Right atrium auricular region (tissue), 2 donors: Measurements from ENCODE around the gene SLC7A6. TPM values are rescaled to one million over a fixed set of nuclear protein-coding genes. Genes with fewer than 3 reads are reported as not detected.

Source experiments
- DNase-seq: peaks from one replicate; pipeline ENCODE4 v3.0.0-alpha.2; 2019; ENCODE audit warnings: low spot score
- H3K27ac ChIP-seq, 2 donors: fragments of 200-600 bp; sonication (generic); 1 replicate in 1 of 2; 2 replicates in 1 of 2; pipeline ENCODE4 v1.5.1; 2016 to 2019
- H3K27me3 ChIP-seq, 2 donors: fragments of 200-600 bp; sonication (generic); one replicate each; pipeline versions ENCODE4 v1.5.1 to v1.6.0; 2017 to 2019
- H3K36me3 ChIP-seq: fragments of 200-600 bp; sonication (generic); one replicate; pipeline ENCODE4 v1.5.1; 2016
- H3K4me1 ChIP-seq, 2 donors: fragments of 200-600 bp; sonication (generic); one replicate each; pipeline versions ENCODE4 v1.5.1 to v1.6.0; 2017 to 2019
- H3K4me3 ChIP-seq, 2 donors: fragments of 200-600 bp; sonication (generic); 1 replicate in 1 of 2; 2 replicates in 1 of 2; pipeline ENCODE4 v1.5.1; 2017 to 2019; ENCODE audit warnings: mild to moderate bottlenecking in 1 of 2, moderate library complexity in 1 of 2
- H3K9me3 ChIP-seq, 2 donors: fragments of 200-600 bp; sonication (generic); one replicate each; pipeline ENCODE4 v1.5.1; 2019
- total RNA-seq, 2 donors: library from RNA; depleted of rRNA; stranded (reverse); fragments of >200 nt; gene quantifications; one replicate each; pipeline ENCODE4 v1.1.0, GENCODE V29; 2016
- TF ChIP-seq, protein P1 (sequence below), 2 donors: fragments of 200-600 bp; sonication (generic); IDR thresholded peaks; one replicate each; pipeline ENCODE4 v1.5.1; 2019; ENCODE audit warnings: antibody characterized with exemption in 2 of 2

Gene SLC7A6
- total RNA-seq, 2 donors from 2014 or later = 28.9 to 51.0 TPM

DNA sequence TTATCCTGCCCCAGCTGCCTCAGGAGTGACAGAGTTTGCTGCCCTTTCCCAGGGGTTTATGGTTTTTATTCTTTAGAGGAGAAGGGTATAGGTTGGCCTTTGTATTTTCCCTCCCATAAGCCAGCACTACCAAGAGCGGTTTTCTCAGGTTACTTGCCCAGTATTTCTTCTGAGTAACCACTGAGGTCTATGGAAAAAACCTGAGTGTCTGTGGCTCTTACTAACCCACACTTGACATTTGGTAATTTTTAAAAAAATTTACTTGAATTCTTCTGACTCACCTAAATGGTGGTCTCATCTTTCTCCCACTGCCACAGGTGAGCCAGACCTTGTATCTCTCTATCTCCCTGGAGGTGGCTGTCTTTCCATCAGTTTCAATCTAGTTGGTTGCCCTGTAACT, 6.0 kb downstream of the SLC7A6 start:
- DNase-seq = no peak
- peak overlapping the region; percentile 20 to 42 for H3K27ac ChIP-seq
- no peaks in the 10 kb centered on the region for H3K27me3 ChIP-seq

DNA sequence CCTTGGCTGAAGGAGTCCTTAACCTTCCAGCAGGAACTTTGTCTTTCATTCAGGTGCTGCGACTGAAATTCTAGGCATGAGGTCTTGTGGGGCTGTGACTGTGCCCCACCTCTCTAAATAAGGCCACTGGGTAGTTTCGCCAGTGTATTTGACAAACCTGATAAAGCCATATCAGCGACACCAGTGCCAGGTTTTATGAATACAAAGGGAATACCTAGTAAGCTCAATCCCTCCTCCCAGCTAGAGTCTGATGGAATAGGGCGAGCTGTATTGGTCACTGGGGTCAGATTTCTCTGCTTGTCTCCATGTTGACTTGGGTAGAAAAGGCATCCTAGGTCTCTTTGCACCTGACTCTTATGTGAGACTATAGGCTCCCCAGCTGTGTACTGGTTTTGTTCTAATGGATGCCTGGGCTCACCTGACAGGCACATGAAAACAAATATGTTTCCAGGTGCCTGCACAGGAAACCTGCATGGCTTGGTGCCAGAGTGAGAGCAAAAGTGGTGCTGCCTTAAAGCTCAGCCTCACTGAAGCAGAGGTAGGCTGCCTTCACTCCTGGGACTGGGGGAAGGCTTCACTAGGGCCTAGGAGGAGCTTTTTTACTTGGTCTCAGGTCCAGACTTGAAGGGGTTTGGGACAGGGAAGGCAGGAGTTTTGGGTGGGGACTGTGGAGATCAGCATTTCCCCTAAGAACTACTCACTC, 8.3 kb downstream of the SLC7A6 start:
- no peaks in the 10 kb centered on the region for H3K9me3 ChIP-seq
- peaks cover 33% of the 10 kb centered on the region for H3K36me3 ChIP-seq
- TF ChIP-seq, protein P1, sequence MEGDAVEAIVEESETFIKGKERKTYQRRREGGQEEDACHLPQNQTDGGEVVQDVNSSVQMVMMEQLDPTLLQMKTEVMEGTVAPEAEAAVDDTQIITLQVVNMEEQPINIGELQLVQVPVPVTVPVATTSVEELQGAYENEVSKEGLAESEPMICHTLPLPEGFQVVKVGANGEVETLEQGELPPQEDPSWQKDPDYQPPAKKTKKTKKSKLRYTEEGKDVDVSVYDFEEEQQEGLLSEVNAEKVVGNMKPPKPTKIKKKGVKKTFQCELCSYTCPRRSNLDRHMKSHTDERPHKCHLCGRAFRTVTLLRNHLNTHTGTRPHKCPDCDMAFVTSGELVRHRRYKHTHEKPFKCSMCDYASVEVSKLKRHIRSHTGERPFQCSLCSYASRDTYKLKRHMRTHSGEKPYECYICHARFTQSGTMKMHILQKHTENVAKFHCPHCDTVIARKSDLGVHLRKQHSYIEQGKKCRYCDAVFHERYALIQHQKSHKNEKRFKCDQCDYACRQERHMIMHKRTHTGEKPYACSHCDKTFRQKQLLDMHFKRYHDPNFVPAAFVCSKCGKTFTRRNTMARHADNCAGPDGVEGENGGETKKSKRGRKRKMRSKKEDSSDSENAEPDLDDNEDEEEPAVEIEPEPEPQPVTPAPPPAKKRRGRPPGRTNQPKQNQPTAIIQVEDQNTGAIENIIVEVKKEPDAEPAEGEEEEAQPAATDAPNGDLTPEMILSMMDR (IDR thresholded peaks at IDR 0.05) = no peak
- peaks cover 0 to 73% of the 10 kb centered on the region in 2 donors for H3K4me1 ChIP-seq
- no peak overlapping the region for H3K4me3 ChIP-seq
- no peaks in the 10 kb centered on the region for H3K27me3 ChIP-seq
- DNase-seq = no peak
- peak overlapping the region; percentile 9 to 35 for H3K27ac ChIP-seq

More for the DNA sequence above, 6.0 kb downstream of the SLC7A6 start:
- Histone ChIP-seq H3K9me3 (no peaks in the 10 kb centered on the region), H3K36me3 (peaks cover 26% of the 10 kb centered on the region), H3K4me1 (peaks cover 0 to 83% of the 10 kb centered on the region in 2 donors), H3K4me3 (no peak overlapping the region)
- TF ChIP-seq, protein P1 (IDR thresholded peaks at IDR 0.05) = no peak

DNA sequence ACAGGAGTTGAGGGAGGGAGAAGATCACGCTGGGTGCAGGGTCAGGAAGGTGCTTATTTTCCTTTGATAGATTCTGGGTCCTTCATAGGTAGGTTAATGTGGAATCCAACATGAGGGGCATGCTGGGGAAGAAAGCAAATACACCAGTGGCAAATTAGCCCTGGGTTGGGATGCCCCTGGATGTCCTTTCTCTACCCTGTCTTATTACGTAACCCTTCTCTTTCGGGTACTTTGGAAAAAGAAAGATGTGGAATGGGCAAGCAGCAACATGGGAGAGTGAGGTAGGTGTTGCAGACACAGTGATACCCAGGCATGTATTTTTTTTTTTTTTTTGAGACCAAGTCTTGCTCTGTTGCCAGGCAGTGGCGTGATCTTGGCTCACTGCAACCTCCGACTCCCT, 9.1 kb downstream of the SLC7A6 start:
- DNase-seq = no peak
- peak overlapping the region in 1 of 2 donors; percentile 35 for H3K27ac ChIP-seq

DNA sequence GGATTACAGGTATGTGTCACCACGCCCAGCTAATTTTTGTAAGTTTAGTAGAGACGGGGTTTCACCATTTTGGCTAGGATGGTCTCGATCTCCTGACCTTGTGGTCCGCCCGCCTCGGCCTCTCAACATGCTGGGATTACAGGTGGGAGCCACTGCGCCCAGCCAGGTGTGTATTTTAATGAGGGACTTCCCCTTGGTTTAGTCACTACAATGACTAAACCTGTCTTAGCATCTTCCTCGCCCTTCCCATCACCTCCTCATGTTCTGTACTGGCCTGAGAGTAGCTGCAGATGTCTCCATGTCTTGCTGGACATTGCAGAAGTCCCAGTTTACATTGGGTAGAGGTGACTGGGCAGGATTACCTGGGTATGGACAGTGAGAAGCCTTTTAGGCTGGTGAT, 9.6 kb downstream of the SLC7A6 start:
- peaks cover 0 to 61% of the 10 kb centered on the region in 2 donors for H3K4me1 ChIP-seq
- TF ChIP-seq, protein P1 (IDR thresholded peaks at IDR 0.05) = no peak
- H3K27me3 ChIP-seq = no peaks in the 10 kb centered on the region
- H3K27ac ChIP-seq = peak overlapping the region in 1 of 2 donors; percentile 61
- no peak overlapping the region for H3K4me3 ChIP-seq
- no peaks in the 10 kb centered on the region for H3K9me3 ChIP-seq
- no peak for DNase-seq
- peaks cover 38% of the 10 kb centered on the region for H3K36me3 ChIP-seq

More for the DNA sequence above, 9.1 kb downstream of the SLC7A6 start:
- H3K36me3 ChIP-seq = peaks cover 38% of the 10 kb centered on the region
- H3K9me3 ChIP-seq = no peaks in the 10 kb centered on the region
- H3K4me3 ChIP-seq = no peak overlapping the region
- peaks cover 0 to 65% of the 10 kb centered on the region in 2 donors for H3K4me1 ChIP-seq
- TF ChIP-seq, protein P1 (IDR thresholded peaks at IDR 0.05) = no peak
- H3K27me3 ChIP-seq = no peaks in the 10 kb centered on the region

DNA sequence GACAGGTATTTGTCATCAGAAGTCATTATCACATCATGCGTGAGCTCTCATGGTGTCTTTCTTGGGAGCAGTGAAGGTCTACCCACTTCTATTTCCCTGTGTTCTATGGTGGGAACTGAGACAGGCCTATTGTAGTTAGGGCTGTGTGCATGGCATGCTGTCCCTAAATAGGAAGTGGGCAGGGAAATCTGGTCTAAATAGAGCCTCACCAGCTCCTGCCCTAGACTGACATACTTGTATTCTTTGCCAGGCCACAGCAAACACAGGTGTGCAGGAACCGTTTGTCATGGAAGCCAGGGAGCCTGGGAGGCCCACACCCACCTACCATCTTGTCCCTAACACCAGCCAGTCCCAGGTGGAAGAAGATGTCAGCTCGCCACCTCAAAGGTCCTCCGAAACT, 10.1 kb downstream of the SLC7A6 start:
- DNase-seq = no peak
- peak overlapping the region in 1 of 2 donors; percentile 61 for H3K27ac ChIP-seq
- H3K4me1 ChIP-seq = peaks cover 0 to 55% of the 10 kb centered on the region in 2 donors
- H3K36me3 ChIP-seq = peaks cover 38% of the 10 kb centered on the region
- no peaks in the 10 kb centered on the region for H3K9me3 ChIP-seq
- TF ChIP-seq, protein P1 (IDR thresholded peaks at IDR 0.05) = no peak
- H3K4me3 ChIP-seq = no peak overlapping the region
- no peaks in the 10 kb centered on the region for H3K27me3 ChIP-seq
